CD4-positive, alpha-beta memory T cell (primary cell): ENCODE data around the gene RTP5. TPM values are rescaled to one million over a fixed set of nuclear protein-coding genes. Genes with fewer than 3 reads are reported as not detected.

Experiments used
- CTCF ChIA-PET: fragments of 350-600 bp; sonication (Branson Sonifier 250); formaldehyde crosslinking; loops from one replicate; lab custom pipeline; 2021; ENCODE audit warnings: inconsistent platforms; ENCODE audit not compliant: partially characterized antibody; lab: Charles Lee
- POLR2A ChIA-PET: fragments of 350-600 bp; sonication (Branson Sonifier 250); formaldehyde crosslinking; loops from one replicate; lab custom pipeline; 2021; ENCODE audit not compliant: partially characterized antibody; lab: Charles Lee
- DNase-seq, 5 donors: peaks; one replicate each; pipeline versions ENCODE4 v3.0.0 to v3.0.0-alpha.2; 2020 to 2022; ENCODE audit warnings: mixed read lengths in 1 of 5
- H3K27ac ChIP-seq: one replicate; pipeline ENCODE4 v1.7.0; 2013; ENCODE audit warnings: low read depth, low read length
- H3K27me3 ChIP-seq: 2 replicates; pipeline ENCODE4 v1.7.0; 2013; ENCODE audit warnings: mild to moderate bottlenecking, low read length, moderate library complexity; ENCODE audit not compliant: insufficient read depth
- H3K36me3 ChIP-seq: 2 replicates; pipeline ENCODE4 v1.7.0; 2013; ENCODE audit warnings: mild to moderate bottlenecking, low read length, moderate library complexity; ENCODE audit not compliant: insufficient read depth
- H3K4me1 ChIP-seq: 2 replicates; pipeline ENCODE4 v1.7.0; 2013; ENCODE audit warnings: mild to moderate bottlenecking, low read length, moderate library complexity; ENCODE audit not compliant: insufficient read depth
- H3K4me3 ChIP-seq, 2 donors: one replicate each; pipeline ENCODE4 v1.7.0; 2013; ENCODE audit warnings: low read length in 2 of 2, mild to moderate bottlenecking in 1 of 2
- H3K9me3 ChIP-seq, 2 donors: one replicate each; pipeline ENCODE4 v1.7.0; 2013; ENCODE audit warnings: low read length in 2 of 2, control low read depth in 1 of 2; ENCODE audit not compliant: control insufficient read depth in 1 of 2
- H3K27ac Mint-ChIP-seq, 7 donors: one replicate each; pipeline ENCODE4 v1.8.0; 2020 to 2021; ENCODE audit warnings: mixed read lengths in 7 of 7, mild to moderate bottlenecking in 6 of 7, inconsistent platforms in 3 of 7, moderate library complexity in 3 of 7
- H3K27me3 Mint-ChIP-seq, 2 donors: one replicate each; pipeline ENCODE4 v1.8.0; 2020 to 2021; ENCODE audit warnings: mixed read lengths in 2 of 2
- H3K36me3 Mint-ChIP-seq, 2 donors: one replicate each; pipeline ENCODE4 v1.8.0; 2020 to 2021; ENCODE audit warnings: mixed read lengths in 2 of 2, inconsistent platforms in 1 of 2, mild to moderate bottlenecking in 1 of 2
- H3K4me1 Mint-ChIP-seq, 4 donors: one replicate each; pipeline ENCODE4 v1.8.0; 2020 to 2021; ENCODE audit warnings: mixed read lengths in 4 of 4, mild to moderate bottlenecking in 1 of 4
- H3K4me3 Mint-ChIP-seq, 8 donors: one replicate each; pipeline ENCODE4 v1.8.0; 2020 to 2021; ENCODE audit warnings: mixed read lengths in 8 of 8, mild to moderate bottlenecking in 7 of 8, moderate library complexity in 6 of 8, inconsistent platforms in 3 of 8
- H3K9me3 Mint-ChIP-seq, 8 donors: one replicate each; pipeline ENCODE4 v1.8.0; 2020 to 2021; ENCODE audit warnings: mixed read lengths in 8 of 8, mild to moderate bottlenecking in 5 of 8, inconsistent platforms in 3 of 8, moderate library complexity in 1 of 8
- intact Hi-C: fragments of 100-400 bp; cut with micrococcal nuclease; formaldehyde crosslinking; loops from one replicate; pipeline ENCODE4 v1.15.1; 2023
- polyA plus RNA-seq, 2 donors: library from polyadenylated mRNA; unstranded; fragments of 300-500 nt; fragmentation: Illumina TruSeq; gene quantifications; one replicate each; pipeline ENCODE4 v1.2.3, GENCODE V29; 2021
- total RNA-seq, 2 experiments: library from RNA; stranded (reverse); gene quantifications; one replicate each; pipeline ENCODE4 v1.2.3, GENCODE V29; 2021

RTP5 gene
- total and polyA plus RNA-seq, 4 experiments from 2014 or later, result 0.28 TPM; not detected in 3

DNA sequence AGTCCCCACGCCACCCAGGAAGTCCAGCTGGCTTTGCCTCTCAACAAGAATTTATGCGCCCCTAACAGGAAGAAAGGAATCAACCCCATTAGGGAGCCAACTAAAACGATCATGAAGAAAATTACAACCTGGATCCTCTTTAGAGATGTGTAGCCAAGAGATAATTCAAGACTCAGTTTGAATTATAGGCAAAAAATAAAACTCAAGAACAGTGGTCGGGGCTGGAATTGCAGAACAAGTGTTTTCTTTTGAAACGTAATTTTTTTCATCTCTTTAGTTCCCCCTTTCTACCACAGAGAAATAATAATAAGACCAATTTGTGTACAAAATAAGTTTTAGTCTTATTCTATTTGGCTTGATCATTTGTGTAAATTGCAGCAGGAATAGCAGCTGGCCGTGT lies 33.2 kb upstream of the RTP5 start:
- no peak for DNase-seq
- Histone ChIP-seq H3K27ac (no peak overlapping the region), H3K27me3 (no peaks in the 10 kb centered on the region), H3K4me3 (no peak overlapping the region), H3K36me3 (no peaks in the 10 kb centered on the region), H3K4me1 (no peaks in the 10 kb centered on the region), H3K9me3 (no peaks in the 10 kb centered on the region)
- Mint-ChIP-seq H3K27ac (no peak overlapping the region), H3K9me3 (peaks cover 0 to under 1% (median 0%) of the 10 kb centered on the region in 8 donors), H3K4me3 (no peak overlapping the region), H3K4me1 (peaks cover 3 to 19% (median 6%) of the 10 kb centered on the region in 4 donors), H3K36me3 (no peaks in the 10 kb centered on the region), H3K27me3 (peaks cover 0 to 3% of the 10 kb centered on the region in 2 donors)
- intact Hi-C loops, result no loop called here
- POLR2A ChIA-PET, result interaction anchor here (0.7 kb wide), 1 partner anchor 14 kb away, joined by 3 read pairs; no protein-coding TSS in a partner anchor
- CTCF ChIA-PET, result interaction anchor here (1.4 kb wide), 1 partner anchor 8 kb away, joined by 3 read pairs; no protein-coding TSS in a partner anchor

DNA sequence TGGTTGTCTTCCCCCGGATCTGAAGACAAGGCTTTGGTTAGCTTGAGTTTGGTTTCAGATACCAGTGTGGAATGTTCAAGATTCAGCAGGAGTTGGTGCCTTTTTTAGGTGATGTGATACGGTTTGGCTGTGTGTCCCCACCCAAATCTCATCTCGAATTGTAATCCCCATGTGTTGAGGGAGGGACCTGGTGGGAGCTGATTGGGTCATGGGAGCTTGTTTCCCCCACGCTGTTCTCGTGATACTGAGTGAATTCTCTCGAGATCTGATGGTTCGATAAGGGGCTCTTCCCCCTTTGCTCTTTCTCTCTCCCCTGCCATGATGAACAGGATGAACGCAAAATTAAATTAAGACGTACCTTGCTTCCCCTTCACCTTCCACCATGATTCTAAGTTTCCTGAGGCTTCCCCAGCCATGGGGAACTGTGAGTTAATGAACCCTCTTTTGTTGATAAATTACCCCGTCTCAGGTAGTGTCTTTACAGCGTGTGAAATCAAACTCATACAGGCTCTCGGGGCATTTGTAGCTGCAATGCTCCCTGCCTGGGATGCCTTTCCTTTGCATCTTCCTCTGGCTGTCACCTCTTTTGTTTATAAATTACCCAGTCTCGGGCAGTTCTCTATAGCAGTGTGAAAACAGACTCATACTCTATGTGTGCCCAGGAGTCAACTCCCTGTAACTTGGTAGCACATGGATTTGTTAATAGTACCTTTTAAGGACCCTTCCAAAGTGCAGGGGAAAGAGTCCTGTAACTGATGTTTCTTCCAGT lies 32.1 kb upstream of the RTP5 start:
- no peak overlapping the region for H3K27ac Mint-ChIP-seq
- POLR2A ChIA-PET, result no interaction called here
- Histone ChIP-seq H3K4me1 (no peaks in the 10 kb centered on the region), H3K4me3 (no peak overlapping the region), H3K27ac (no peak overlapping the region), H3K9me3 (no peaks in the 10 kb centered on the region), H3K27me3 (no peaks in the 10 kb centered on the region), H3K36me3 (no peaks in the 10 kb centered on the region)
- H3K4me1 Mint-ChIP-seq, result peaks cover 3 to 21% (median 6%) of the 10 kb centered on the region in 4 donors
- intact Hi-C loops, result no loop called here
- peaks cover 0 to 2% (median 0%) of the 10 kb centered on the region in 8 donors for H3K9me3 Mint-ChIP-seq
- H3K4me3 Mint-ChIP-seq, result no peak overlapping the region
- H3K27me3 Mint-ChIP-seq, result no peaks in the 10 kb centered on the region
- CTCF ChIA-PET, result no interaction called here
- no peaks in the 10 kb centered on the region for H3K36me3 Mint-ChIP-seq
- no peak for DNase-seq

DNA sequence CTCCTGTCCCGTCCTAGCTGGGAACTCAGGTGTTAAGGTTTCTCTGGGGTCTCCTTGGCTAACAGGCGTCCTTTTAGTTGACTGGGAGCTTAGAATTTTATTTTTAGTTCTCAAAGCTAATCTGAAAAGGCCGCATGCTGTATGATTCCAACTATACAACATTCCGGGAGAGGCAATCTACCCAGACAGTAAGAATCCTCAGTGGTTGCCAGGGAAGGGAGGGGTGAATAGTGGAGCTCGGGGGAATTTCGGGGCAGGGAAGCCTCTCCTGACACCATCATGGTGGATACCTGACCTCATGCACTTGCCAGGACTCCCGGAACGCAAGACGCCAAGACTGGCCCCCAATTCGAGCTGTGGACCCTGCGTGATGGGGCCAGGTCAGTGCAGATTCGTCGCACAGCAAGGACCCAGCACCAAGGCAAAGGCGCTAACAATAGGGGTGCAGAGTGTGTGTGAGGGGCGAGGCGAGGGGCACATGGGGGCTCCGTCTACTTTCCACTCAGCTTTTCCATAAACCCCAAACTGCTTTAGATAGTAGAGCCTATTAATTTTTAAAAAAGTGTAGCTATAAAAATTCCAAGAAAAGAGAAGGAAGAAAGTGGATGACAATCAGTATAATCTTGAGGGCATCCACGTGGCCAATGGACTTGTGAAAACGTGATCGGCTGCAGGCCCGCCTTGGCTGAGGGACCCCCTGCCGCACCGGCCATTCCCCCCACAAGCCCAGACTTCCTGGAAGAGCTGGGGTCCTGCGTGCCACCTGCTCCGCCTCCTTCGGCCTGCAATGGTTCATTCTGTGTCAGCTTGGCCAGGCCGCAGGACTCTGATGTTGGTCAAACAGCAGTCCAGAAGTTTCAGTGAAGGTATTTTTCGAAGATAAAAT lies 28.1 kb upstream of the RTP5 start:
- H3K27ac Mint-ChIP-seq, result peak overlapping the region in 4 of 7 donors; percentile 22 to 90 (median 39)
- H3K36me3 Mint-ChIP-seq, result no peaks in the 10 kb centered on the region
- H3K4me1 ChIP-seq, result peaks cover 32% of the 10 kb centered on the region
- H3K9me3 Mint-ChIP-seq, result peaks cover 0 to 4% (median 0%) of the 10 kb centered on the region in 8 donors
- H3K4me3 Mint-ChIP-seq, result peak overlapping the region in 2 of 8 donors; percentile 11 to 15
- H3K27me3 Mint-ChIP-seq, result no peaks in the 10 kb centered on the region
- intact Hi-C loops, result loop anchor here (5.0 kb wide), 1 partner anchor 79 kb away; no protein-coding TSS in a partner anchor
- H3K27ac ChIP-seq, result no peak overlapping the region
- H3K4me3 ChIP-seq, result no peak overlapping the region
- H3K27me3 ChIP-seq, result no peaks in the 10 kb centered on the region
- no peaks in the 10 kb centered on the region for H3K36me3 ChIP-seq
- no peak for DNase-seq
- H3K4me1 Mint-ChIP-seq, result peaks cover 22 to 54% (median 34%) of the 10 kb centered on the region in 4 donors
- CTCF ChIA-PET, result interaction anchor here (2.8 kb wide), 1 partner anchor 37 kb away, joined by 7 read pairs; no protein-coding TSS in a partner anchor
- H3K9me3 ChIP-seq, result no peaks in the 10 kb centered on the region
- POLR2A ChIA-PET, result interaction anchor here (0.9 to 5.7 kb wide), 2 partner anchors 18 to 527 kb away, joined by 3 to 23 read pairs; partner anchors contain the start of gene PDCD1

DNA sequence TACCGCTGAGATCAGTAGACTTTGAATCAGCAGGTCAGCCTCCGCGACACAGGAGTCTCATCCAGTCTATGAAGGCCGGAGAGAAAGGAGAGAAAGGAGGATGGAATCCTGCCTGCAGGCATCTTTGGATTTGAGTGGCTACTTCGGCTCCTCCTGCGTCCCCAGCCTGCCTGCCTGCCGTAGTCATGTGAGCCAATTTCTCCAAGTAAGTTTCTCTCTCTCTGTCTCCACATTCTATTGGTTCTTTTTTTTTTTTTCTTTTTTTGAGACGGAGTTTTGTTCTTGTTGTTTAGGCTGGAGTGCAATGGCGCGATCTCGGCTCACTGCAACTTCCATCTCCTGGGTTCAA lies 27.5 kb upstream of the RTP5 start:
- Mint-ChIP-seq H3K36me3 (no peaks in the 10 kb centered on the region), H3K27me3 (no peaks in the 10 kb centered on the region), H3K27ac (peak overlapping the region in 3 of 7 donors; percentile 19 to 95 (median 90)), H3K4me3 (peak overlapping the region in 2 of 8 donors; percentile 11 to 85), H3K4me1 (peaks cover 24 to 53% (median 36%) of the 10 kb centered on the region in 4 donors), H3K9me3 (peaks cover 0 to 6% (median 0%) of the 10 kb centered on the region in 8 donors)
- ChIA-PET POLR2A (interaction anchor here (0.9 to 5.7 kb wide), 2 partner anchors 17 to 527 kb away, joined by 3 to 23 read pairs; partner anchors contain the start of gene PDCD1), CTCF (interaction anchor here (2.8 kb wide), 1 partner anchor 37 kb away, joined by 7 read pairs; no protein-coding TSS in a partner anchor)
- H3K9me3 ChIP-seq, result no peaks in the 10 kb centered on the region
- H3K4me1 ChIP-seq, result peaks cover 34% of the 10 kb centered on the region
- H3K36me3 ChIP-seq, result no peaks in the 10 kb centered on the region
- DNase-seq, result no peak
- no peak overlapping the region for H3K4me3 ChIP-seq
- intact Hi-C loops, result loop anchor here (5.0 kb wide), 1 partner anchor 80 kb away; no protein-coding TSS in a partner anchor
- no peak overlapping the region for H3K27ac ChIP-seq
- H3K27me3 ChIP-seq, result no peaks in the 10 kb centered on the region

DNA sequence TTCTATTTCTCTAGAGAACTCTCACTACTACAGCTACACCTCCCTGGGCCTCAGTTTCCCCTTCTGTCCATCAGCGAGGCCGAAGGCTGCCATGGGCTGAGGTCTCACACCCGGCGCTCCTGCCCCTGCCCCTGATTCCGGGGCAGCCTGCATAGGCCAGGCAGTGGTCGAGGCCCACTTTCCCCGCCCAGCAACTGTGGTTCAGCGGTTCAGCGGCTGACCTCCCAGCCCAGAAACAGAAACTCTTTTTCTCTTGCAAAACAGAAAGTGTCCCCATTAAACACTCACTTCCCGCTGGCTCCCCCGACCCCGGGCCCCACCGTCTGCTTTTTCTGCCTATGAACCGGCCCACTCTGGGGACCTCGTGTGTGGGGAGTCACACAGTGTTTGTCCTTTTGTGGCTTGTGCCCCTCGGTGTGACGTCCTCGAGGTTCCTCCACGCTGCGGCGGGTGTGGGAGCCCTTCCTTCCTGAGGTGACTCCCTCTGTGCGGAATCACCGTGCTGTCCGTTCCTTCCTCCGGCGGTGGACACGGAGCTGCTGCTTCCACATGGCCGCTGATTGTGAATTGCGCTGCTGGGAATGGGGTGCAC lies 26.8 kb upstream of the RTP5 start:
- Mint-ChIP-seq H3K4me1 (peaks cover 24 to 49% (median 34%) of the 10 kb centered on the region in 4 donors), H3K4me3 (peak overlapping the region; percentile 77 to 85 (median 83)), H3K9me3 (peaks cover 0 to 6% (median 0%) of the 10 kb centered on the region in 8 donors), H3K36me3 (no peaks in the 10 kb centered on the region), H3K27me3 (no peaks in the 10 kb centered on the region), H3K27ac (peak overlapping the region; percentile 82 to 95 (median 90))
- Histone ChIP-seq H3K36me3 (no peaks in the 10 kb centered on the region), H3K4me1 (peaks cover 34% of the 10 kb centered on the region), H3K9me3 (no peaks in the 10 kb centered on the region), H3K27me3 (no peaks in the 10 kb centered on the region), H3K27ac (peak overlapping the region; percentile 46), H3K4me3 (peak overlapping the region; percentile 6 to 50)
- intact Hi-C loops, result loop anchor here (5.0 kb wide), 1 partner anchor 80 kb away; no protein-coding TSS in a partner anchor
- peak; percentile 49 to 74 (median 55) for DNase-seq
- POLR2A ChIA-PET, result interaction anchor here (5.7 kb wide), 1 partner anchor 16 kb away, joined by 23 read pairs; the partner anchor contains the start of gene PDCD1
- CTCF ChIA-PET, result interaction anchor here (2.8 kb wide), 1 partner anchor 36 kb away, joined by 7 read pairs; no protein-coding TSS in a partner anchor

DNA sequence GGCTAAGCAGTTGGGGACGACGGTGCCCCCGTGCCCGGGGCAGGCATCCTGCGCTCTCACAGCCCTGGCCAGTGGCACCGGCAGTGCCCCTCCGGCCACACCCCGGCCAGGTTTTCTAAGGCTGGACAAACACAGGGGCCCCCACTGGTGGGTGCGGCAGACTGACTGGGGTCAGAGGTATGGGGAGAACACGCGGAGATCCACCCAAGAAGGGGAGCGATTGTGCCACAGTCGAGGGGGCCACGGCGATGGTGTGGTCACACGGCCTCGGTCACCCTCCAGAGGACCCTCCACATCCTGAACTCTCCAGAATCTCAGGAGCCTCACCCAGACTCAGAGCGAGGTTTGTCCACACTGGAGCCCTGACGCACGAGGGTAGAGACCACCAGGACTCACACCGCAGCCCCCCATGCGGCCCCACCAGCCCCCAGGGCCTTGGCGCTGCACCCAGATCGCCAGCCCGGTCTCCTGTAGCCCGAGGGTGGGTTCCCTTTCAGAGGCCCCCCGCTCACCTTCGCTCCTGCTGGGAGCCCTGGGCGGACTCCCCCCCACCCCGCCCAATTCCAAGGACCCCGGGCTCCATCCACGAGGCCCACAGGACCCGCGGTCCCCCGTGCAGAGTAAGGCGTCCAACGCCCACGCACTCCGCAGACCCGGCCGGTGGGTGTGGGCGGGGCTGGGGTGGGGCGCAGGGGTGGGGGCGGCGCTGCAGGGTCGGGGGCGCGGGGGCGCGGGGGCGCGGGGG lies 26.0 kb upstream of the RTP5 start:
- H3K4me1 Mint-ChIP-seq, result peaks cover 23 to 45% (median 33%) of the 10 kb centered on the region in 4 donors
- Histone ChIP-seq H3K4me3 (peak overlapping the region; percentile 6 to 50), H3K4me1 (peaks cover 34% of the 10 kb centered on the region), H3K27ac (peak overlapping the region; percentile 46), H3K9me3 (no peaks in the 10 kb centered on the region), H3K27me3 (no peaks in the 10 kb centered on the region), H3K36me3 (no peaks in the 10 kb centered on the region)
- H3K27ac Mint-ChIP-seq, result peak overlapping the region; percentile 82 to 95 (median 90)
- intact Hi-C loops, result loop anchor here (1.0 to 5.0 kb wide), 2 partner anchors 16 to 81 kb away; no protein-coding TSS in a partner anchor
- DNase-seq, result peak in 1 of 5 donors; percentile 35
- CTCF ChIA-PET, result interaction anchor here (0.9 to 1.9 kb wide), 6 partner anchors 8 to 35 kb away, joined by 3 to 6 read pairs (median 4); no protein-coding TSS in a partner anchor
- H3K9me3 Mint-ChIP-seq, result peaks cover 0 to 6% (median 0%) of the 10 kb centered on the region in 8 donors
- H3K36me3 Mint-ChIP-seq, result no peaks in the 10 kb centered on the region
- no peaks in the 10 kb centered on the region for H3K27me3 Mint-ChIP-seq
- H3K4me3 Mint-ChIP-seq, result peak overlapping the region; percentile 77 to 85 (median 83)
- POLR2A ChIA-PET, result interaction anchor here (0.7 to 5.7 kb wide), 8 partner anchors 12 to 157 kb away, joined by 3 to 23 read pairs (median 8); partner anchors contain the start of genes D2HGDH, DTYMK and PDCD1
